Neural cell (in vitro differentiated cells): ENCODE measurements around the gene PHACTR3.

Source experiments
- EP300 ChIP-seq: fragments of 450-650 bp; conservative IDR thresholded peaks from 2 replicates; pipeline ENCODE4 v1.6.1; 2014; ENCODE audit warnings: antibody characterized with exemption, mild to moderate bottlenecking, moderate library complexity; ENCODE audit not compliant: poor library complexity, severe bottlenecking
- EZH2 ChIP-seq: fragments of 200-600, 300-800 bp; shearing (Covaris generic), sonication (generic); IDR thresholded peaks from 2 replicates; pipeline ENCODE4 v1.6.1; 2014; ENCODE audit warnings: antibody characterized with exemption, low read length, borderline replicate concordance, mild to moderate bottlenecking; ENCODE audit not compliant: insufficient read depth, poor library complexity, severe bottlenecking
- MXI1 ChIP-seq: fragments of 450-650 bp; conservative IDR thresholded peaks from 2 replicates; pipeline ENCODE4 v1.6.1; 2014; ENCODE audit warnings: antibody characterized with exemption, mild to moderate bottlenecking; ENCODE audit not compliant: poor library complexity, severe bottlenecking
- POLR2AphosphoS5 ChIP-seq: IDR thresholded peaks from 2 replicates; pipeline ENCODE4 v1.6.1; 2012
- TAF1 ChIP-seq: IDR thresholded peaks from 2 replicates; pipeline ENCODE4 v1.6.1; 2012; ENCODE audit warnings: low read depth
- TF ChIP-seq, protein P1 (sequence below): fragments of 450-650 bp; IDR thresholded peaks from 2 replicates; pipeline ENCODE4 v1.5.1; 2014; ENCODE audit warnings: antibody characterized with exemption, mild to moderate bottlenecking, moderate library complexity; ENCODE audit not compliant: poor library complexity, severe bottlenecking

- TF ChIP-seq MXI1 (no peak), POLR2AphosphoS5 (no peak), TAF1 (no peak), EP300 (no peak), EZH2 (no peak)
- TF ChIP-seq, protein P1, sequence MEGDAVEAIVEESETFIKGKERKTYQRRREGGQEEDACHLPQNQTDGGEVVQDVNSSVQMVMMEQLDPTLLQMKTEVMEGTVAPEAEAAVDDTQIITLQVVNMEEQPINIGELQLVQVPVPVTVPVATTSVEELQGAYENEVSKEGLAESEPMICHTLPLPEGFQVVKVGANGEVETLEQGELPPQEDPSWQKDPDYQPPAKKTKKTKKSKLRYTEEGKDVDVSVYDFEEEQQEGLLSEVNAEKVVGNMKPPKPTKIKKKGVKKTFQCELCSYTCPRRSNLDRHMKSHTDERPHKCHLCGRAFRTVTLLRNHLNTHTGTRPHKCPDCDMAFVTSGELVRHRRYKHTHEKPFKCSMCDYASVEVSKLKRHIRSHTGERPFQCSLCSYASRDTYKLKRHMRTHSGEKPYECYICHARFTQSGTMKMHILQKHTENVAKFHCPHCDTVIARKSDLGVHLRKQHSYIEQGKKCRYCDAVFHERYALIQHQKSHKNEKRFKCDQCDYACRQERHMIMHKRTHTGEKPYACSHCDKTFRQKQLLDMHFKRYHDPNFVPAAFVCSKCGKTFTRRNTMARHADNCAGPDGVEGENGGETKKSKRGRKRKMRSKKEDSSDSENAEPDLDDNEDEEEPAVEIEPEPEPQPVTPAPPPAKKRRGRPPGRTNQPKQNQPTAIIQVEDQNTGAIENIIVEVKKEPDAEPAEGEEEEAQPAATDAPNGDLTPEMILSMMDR: no peak
These were observed 140.4 kb downstream of the PHACTR3 start for GRCh38 chr20:59744756-59745155.
